OCI-LY1 (cell line): ENCODE data around the gene WIZ.
"Not testable (repeated sequence)": the region's sequence is repeated elsewhere in the genome, so short reads cannot be mapped to it uniquely, and the experiment has no call there.

Source experiments
- H2AFZ ChIP-seq: fragments of 200-600 bp; sonication (generic), shearing (Covaris generic); 2 replicates; pipeline ENCODE4 v1.6.0; 2014; ENCODE audit warnings: antibody characterized with exemption, mild to moderate bottlenecking, low read length
- H3F3A ChIP-seq: fragments of 200-600 bp; sonication (generic), shearing (Covaris generic); 2 replicates; pipeline ENCODE4 v1.6.0; 2014; ENCODE audit warnings: mild to moderate bottlenecking, antibody characterized with exemption, low read length, moderate library complexity; ENCODE audit not compliant: insufficient read depth
- H3K27ac ChIP-seq: fragments of 200-600 bp; sonication (generic); 2 replicates; pipeline ENCODE4 v1.5.1; 2014; ENCODE audit warnings: low read length, mixed run types, mild to moderate bottlenecking, low read depth; ENCODE audit not compliant: poor library complexity, severe bottlenecking
- H3K27me3 ChIP-seq: fragments of 200-600 bp; sonication (generic); 2 replicates; pipeline ENCODE4 v1.6.0; 2014; ENCODE audit warnings: antibody characterized with exemption, mild to moderate bottlenecking, low read length, moderate library complexity; ENCODE audit not compliant: insufficient read depth
- H3K36me3 ChIP-seq: fragments of 200-600 bp; sonication (generic); 2 replicates; pipeline ENCODE4 v1.6.1; 2014; ENCODE audit warnings: mild to moderate bottlenecking, antibody characterized with exemption, low read length, moderate library complexity, mixed read lengths; ENCODE audit not compliant: insufficient read depth
- H3K4me1 ChIP-seq: fragments of 200-600 bp; sonication (generic); 2 replicates; pipeline ENCODE4 v1.5.1; 2014; ENCODE audit warnings: mild to moderate bottlenecking, low read length, moderate library complexity; ENCODE audit not compliant: insufficient read depth, severe bottlenecking
- H3K4me2 ChIP-seq: fragments of 200-600 bp; sonication (generic), shearing (Covaris generic); 2 replicates; pipeline ENCODE4 v1.6.1; 2014; ENCODE audit warnings: low read length
- H3K4me3 ChIP-seq: fragments of 200-600 bp; sonication (generic); 2 replicates; pipeline ENCODE4 v1.5.1; 2014; ENCODE audit warnings: low read length, low read depth, mild to moderate bottlenecking, mixed read lengths; ENCODE audit not compliant: poor library complexity, severe bottlenecking
- H3K79me2 ChIP-seq: fragments of 200-600 bp; shearing (Covaris generic); 2 replicates; pipeline ENCODE4 v1.6.1; 2016; ENCODE audit warnings: mixed run types, low read length, mixed read lengths; ENCODE audit not compliant: insufficient read depth
- H3K9ac ChIP-seq: fragments of 200-600 bp; sonication (generic), shearing (Covaris generic); 2 replicates; pipeline ENCODE4 v1.6.1; 2014; ENCODE audit warnings: mild to moderate bottlenecking, low read length, mixed read lengths
- H3K9me2 ChIP-seq: fragments of 200-600 bp; sonication (generic), shearing (Covaris generic); 2 replicates; pipeline ENCODE4 v1.6.1; 2014; ENCODE audit warnings: low read depth, mild to moderate bottlenecking, low read length, mixed read lengths
- H3K9me3 ChIP-seq: fragments of 200-600 bp; shearing (Covaris generic); 2 replicates; pipeline ENCODE4 v1.6.1; 2014; ENCODE audit warnings: low read length, mixed read lengths
- H4K20me1 ChIP-seq: fragments of 200-600 bp; sonication (generic), shearing (Covaris generic); 2 replicates; pipeline ENCODE4 v1.6.0; 2016; ENCODE audit warnings: mild to moderate bottlenecking, low read length; ENCODE audit not compliant: insufficient read depth
- CTCF ChIP-seq: fragments of 200-600 bp; sonication (generic), shearing (Covaris generic); IDR thresholded peaks from 2 replicates; pipeline ENCODE4 v1.5.1; 2017; ENCODE audit warnings: mild to moderate bottlenecking, antibody characterized with exemption, low read length, moderate library complexity, mixed read lengths
- EZH2 ChIP-seq: fragments of 200-600 bp; sonication (generic), shearing (Covaris generic); IDR thresholded peaks from 2 replicates; pipeline ENCODE4 v1.8.0; 2017; ENCODE audit warnings: borderline replicate concordance, mixed run types, mild to moderate bottlenecking, antibody characterized with exemption, low read length, moderate library complexity, mixed read lengths

WIZ gene

GRCh38 chr19:15475169-15475568 lies 25.4 kb upstream of the WIZ start:
- H3K9me3 ChIP-seq: no peaks in the 10 kb centered on the region
- H3K79me2 ChIP-seq: no peaks in the 10 kb centered on the region
- TF ChIP-seq EZH2 (no peak), CTCF (no peak)
- H3K4me2 ChIP-seq: no peak overlapping the region
- H3K36me3 ChIP-seq: no peaks in the 10 kb centered on the region
- H3K27ac ChIP-seq: no peak overlapping the region
- no peaks in the 10 kb centered on the region for H3K4me1 ChIP-seq
- no peaks in the 10 kb centered on the region for H3K9me2 ChIP-seq
- H3K4me3 ChIP-seq: no peak overlapping the region
- H3K27me3 ChIP-seq: no peaks in the 10 kb centered on the region
- H4K20me1 ChIP-seq: no peaks in the 10 kb centered on the region
- H3F3A ChIP-seq: no peaks in the 10 kb centered on the region
- no peak overlapping the region for H3K9ac ChIP-seq
- no peak overlapping the region for H2AFZ ChIP-seq

- H3K4me3 ChIP-seq, H3K4me1 ChIP-seq, H3K9ac ChIP-seq, H4K20me1 ChIP-seq, H3K27me3 ChIP-seq, H3K9me2 ChIP-seq, H3F3A ChIP-seq, H3K4me2 ChIP-seq, H3K79me2 ChIP-seq, H3K9me3 ChIP-seq, H3K27ac ChIP-seq, H3K36me3 ChIP-seq, H2AFZ ChIP-seq: not testable (repeated sequence)
These were observed 24.1 kb upstream of the WIZ start for GRCh38 chr19:15473821-15474220.

GRCh38 chr19:15471639-15472101 lies 21.9 kb upstream of the WIZ start:
- Histone ChIP-seq H3K4me2 (no peak overlapping the region), H3K79me2 (no peaks in the 10 kb centered on the region), H3K9me3 (no peaks in the 10 kb centered on the region), H3K4me1 (peaks cover 4% of the 10 kb centered on the region), H3K9ac (no peak overlapping the region), H3K4me3 (no peak overlapping the region), H3K27ac (no peak overlapping the region), H3K9me2 (no peaks in the 10 kb centered on the region), H3F3A (no peaks in the 10 kb centered on the region), H4K20me1 (no peaks in the 10 kb centered on the region), H3K27me3 (no peaks in the 10 kb centered on the region), H2AFZ (no peak overlapping the region), H3K36me3 (no peaks in the 10 kb centered on the region)
- no peak for TF ChIP-seq CTCF
- TF ChIP-seq EZH2: no peak

- no peak overlapping the region for H3K4me3 ChIP-seq
- H3K4me2 ChIP-seq: no peak overlapping the region
These were observed 19.9 kb upstream of the WIZ start for GRCh38 chr19:15469513-15470297.

More at GRCh38 chr19:15469513-15470297, 19.9 kb upstream of the WIZ start:
- H3K27me3 ChIP-seq: no peaks in the 10 kb centered on the region
- no peaks in the 10 kb centered on the region for H3K9me2 ChIP-seq
- no peaks in the 10 kb centered on the region for H3K9me3 ChIP-seq
- H3K27ac ChIP-seq: no peak overlapping the region
- no peak overlapping the region for H3K9ac ChIP-seq
- H2AFZ ChIP-seq: no peak overlapping the region
- TF ChIP-seq EZH2 (no peak), CTCF (no peak)
- H4K20me1 ChIP-seq: no peaks in the 10 kb centered on the region
- H3K36me3 ChIP-seq: no peaks in the 10 kb centered on the region
- H3K4me1 ChIP-seq: peaks cover 5% of the 10 kb centered on the region
- H3F3A ChIP-seq: no peaks in the 10 kb centered on the region
- H3K79me2 ChIP-seq: no peaks in the 10 kb centered on the region
